Measurements from ENCODE around the gene POLG2.
A peak's percentile ranks its signal among the peaks of the same experiment; 100 is the strongest.

POLG2 gene

GRCh38 chr17:64496786-64497564, at the start of gene POLG2:
POLG2 (minus strand) TSS chr17:64497054; CDS start chr17:64496968, 86 bp downstream.
- peak; percentile 86 to 90 for DNase-seq (ENCODE audit: low read depth in 2 of 2)

- no peak for DNase-seq (ENCODE audit: low read depth in 2 of 2)
Observed at GRCh38 chr17:64544742-64545141, 47.9 kb upstream of the POLG2 start.

- DNase-seq (ENCODE audit: low read depth in 2 of 2) = no peak
Observed at GRCh38 chr17:64540118-64540776, 43.4 kb upstream of the POLG2 start.

GRCh38 chr17:64538508-64539130, 41.8 kb upstream of the POLG2 start:
- DNase-seq (ENCODE audit: low read depth in 2 of 2) = no peak

GRCh38 chr17:64537488-64537887, 40.6 kb upstream of the POLG2 start:
- DNase-seq (ENCODE audit: low read depth in 2 of 2) = no peak

- DNase-seq (ENCODE audit: low read depth in 2 of 2) = no peak
Observed at GRCh38 chr17:64536913-64537312, 40.1 kb upstream of the POLG2 start.

GRCh38 chr17:64535357-64535756, 38.5 kb upstream of the POLG2 start:
- DNase-seq (ENCODE audit: low read depth in 2 of 2) = no peak

- no peak for DNase-seq (ENCODE audit: low read depth in 2 of 2)
Observed at GRCh38 chr17:64534187-64534586, 37.3 kb upstream of the POLG2 start.

GRCh38 chr17:64533784-64534183, 36.9 kb upstream of the POLG2 start:
- no peak for DNase-seq (ENCODE audit: low read depth in 2 of 2)

- no peak for DNase-seq (ENCODE audit: low read depth in 2 of 2)
Observed at GRCh38 chr17:64532409-64532808, 35.6 kb upstream of the POLG2 start.

- no peak for DNase-seq (ENCODE audit: low read depth in 2 of 2)
Observed at GRCh38 chr17:64531955-64532371, 35.1 kb upstream of the POLG2 start.

GRCh38 chr17:64529221-64529620, 32.4 kb upstream of the POLG2 start:
- no peak for DNase-seq (ENCODE audit: low read depth in 2 of 2)

GRCh38 chr17:64527914-64528313, 31.1 kb upstream of the POLG2 start:
- no peak for DNase-seq (ENCODE audit: low read depth in 2 of 2)

GRCh38 chr17:64520359-64520758, 23.5 kb upstream of the POLG2 start:
- DNase-seq (ENCODE audit: low read depth in 2 of 2) = no peak

GRCh38 chr17:64519601-64520000, 22.7 kb upstream of the POLG2 start:
- DNase-seq (ENCODE audit: low read depth in 2 of 2) = no peak

- DNase-seq (ENCODE audit: low read depth in 2 of 2) = no peak
Observed at GRCh38 chr17:64515829-64516228, 19.0 kb upstream of the POLG2 start.

GRCh38 chr17:64515419-64515818, 18.6 kb upstream of the POLG2 start:
- no peak for DNase-seq (ENCODE audit: low read depth in 2 of 2)

- no peak for DNase-seq (ENCODE audit: low read depth in 2 of 2)
Observed at GRCh38 chr17:64509179-64509578, 12.3 kb upstream of the POLG2 start.

- no peak for DNase-seq (ENCODE audit: low read depth in 2 of 2)
Observed at GRCh38 chr17:64508683-64509082, 11.8 kb upstream of the POLG2 start.

GRCh38 chr17:64507413-64507782, 10.5 kb upstream of the POLG2 start:
- DNase-seq (ENCODE audit: low read depth in 2 of 2) = peak in 1 of 2 experiments; percentile 8

- peak; percentile 91 to 95 for DNase-seq (ENCODE audit: low read depth in 2 of 2)
Observed at GRCh38 chr17:64506576-64507412, 9.9 kb upstream of the POLG2 start, which contains the start of gene CEP95. CEP95 (plus strand) TSS chr17:64506977; CDS start chr17:64507098, 121 bp downstream.

- DNase-seq (ENCODE audit: low read depth in 2 of 2) = peak; percentile 96 to 97
Observed at GRCh38 chr17:64506201-64506575, 9.3 kb upstream of the POLG2 start, which contains the start of gene DDX5. DDX5 (minus strand) TSS chr17:64506289; CDS start chr17:64506119, 170 bp downstream.

Measured in stimulated activated CD4-positive, alpha-beta T cell treated with anti-CD3 and anti-CD28 coated beads, Interleukin-12 subunit alpha, Interleukin-12 subunit beta, amount 100 ng/mL, for 24 hours (primary cell).